Testis (tissue), 2 donors: Measurements from ENCODE around the gene LLGL2.

Experiments
- CTCF ChIP-seq, 3 experiments: fragments of 450-650 bp in 2 of 3; fragments of 200-600 bp in 1 of 3; sonication (generic) in 1 of 3; IDR thresholded peaks; one replicate each; pipeline ENCODE4 v1.5.1; 2016 to 2019; ENCODE audit warnings: antibody characterized with exemption in 3 of 3, mild to moderate bottlenecking in 2 of 3, moderate library complexity in 1 of 3
- POLR2A ChIP-seq: fragments of 450-650 bp; IDR thresholded peaks from one replicate; pipeline ENCODE4 v1.6.1; 2017; ENCODE audit warnings: antibody characterized with exemption, mild to moderate bottlenecking, moderate library complexity

- TF ChIP-seq CTCF (IDR thresholded peaks at IDR 0.05), result no peak
- TF ChIP-seq POLR2A, result no peak
Observed at GRCh38 chr17:75607086-75607485, 81.6 kb downstream of the LLGL2 start.
